ENCODE results near the gene LRIG1. TPM values are rescaled to one million over a fixed set of nuclear protein-coding genes. Genes with fewer than 3 reads are reported as not detected.

The LRIG1 gene
- total RNA-seq, 3 donors from 2014 or later, result 72.1 to 180 (median 75.3) TPM

DNA sequence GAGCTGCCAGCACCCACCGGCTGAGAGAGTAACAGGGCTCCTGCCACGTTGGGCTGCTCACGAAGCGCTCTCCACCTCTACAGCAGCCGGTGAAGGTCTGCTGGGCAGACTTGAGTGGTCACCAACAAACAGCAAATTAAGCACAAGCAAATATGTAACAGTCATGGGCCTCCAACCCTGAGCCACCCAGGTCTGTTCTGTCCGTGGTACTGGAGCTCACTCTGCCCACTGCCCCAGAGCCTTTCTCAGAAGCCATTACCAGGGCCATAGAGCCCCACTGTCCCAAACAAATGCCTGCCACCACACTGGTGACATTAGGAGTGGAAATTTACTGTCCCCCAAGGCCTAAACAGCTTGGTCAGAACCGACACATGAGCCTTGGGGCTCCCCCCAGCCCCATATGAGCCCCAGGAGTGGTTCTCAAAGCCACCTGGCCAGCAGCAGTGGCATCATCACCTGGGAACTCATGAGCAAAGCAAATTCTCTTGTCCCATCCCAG is 56.6 kb downstream of the LRIG1 start:
- Histone ChIP-seq H3K4me1 (ENCODE audit: low read depth) (peaks cover 59% of the 10 kb centered on the region), H3K9me3 (no peaks in the 10 kb centered on the region), H3K4me3 (no peak overlapping the region), H3K36me3 (ENCODE audit: low read depth) (no peaks in the 10 kb centered on the region)
- intact Hi-C loops (cut with DNase I, micrococcal nuclease), result loop anchor here in 1 of 2 donors (5.0 kb wide), 1 partner anchor 33 kb away; no protein-coding TSS in a partner anchor
- no peak for DNase-seq
- no peak for ATAC-seq
- TF ChIP-seq, protein P1, sequence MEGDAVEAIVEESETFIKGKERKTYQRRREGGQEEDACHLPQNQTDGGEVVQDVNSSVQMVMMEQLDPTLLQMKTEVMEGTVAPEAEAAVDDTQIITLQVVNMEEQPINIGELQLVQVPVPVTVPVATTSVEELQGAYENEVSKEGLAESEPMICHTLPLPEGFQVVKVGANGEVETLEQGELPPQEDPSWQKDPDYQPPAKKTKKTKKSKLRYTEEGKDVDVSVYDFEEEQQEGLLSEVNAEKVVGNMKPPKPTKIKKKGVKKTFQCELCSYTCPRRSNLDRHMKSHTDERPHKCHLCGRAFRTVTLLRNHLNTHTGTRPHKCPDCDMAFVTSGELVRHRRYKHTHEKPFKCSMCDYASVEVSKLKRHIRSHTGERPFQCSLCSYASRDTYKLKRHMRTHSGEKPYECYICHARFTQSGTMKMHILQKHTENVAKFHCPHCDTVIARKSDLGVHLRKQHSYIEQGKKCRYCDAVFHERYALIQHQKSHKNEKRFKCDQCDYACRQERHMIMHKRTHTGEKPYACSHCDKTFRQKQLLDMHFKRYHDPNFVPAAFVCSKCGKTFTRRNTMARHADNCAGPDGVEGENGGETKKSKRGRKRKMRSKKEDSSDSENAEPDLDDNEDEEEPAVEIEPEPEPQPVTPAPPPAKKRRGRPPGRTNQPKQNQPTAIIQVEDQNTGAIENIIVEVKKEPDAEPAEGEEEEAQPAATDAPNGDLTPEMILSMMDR (IDR thresholded peaks at IDR 0.05), result no peak

DNA sequence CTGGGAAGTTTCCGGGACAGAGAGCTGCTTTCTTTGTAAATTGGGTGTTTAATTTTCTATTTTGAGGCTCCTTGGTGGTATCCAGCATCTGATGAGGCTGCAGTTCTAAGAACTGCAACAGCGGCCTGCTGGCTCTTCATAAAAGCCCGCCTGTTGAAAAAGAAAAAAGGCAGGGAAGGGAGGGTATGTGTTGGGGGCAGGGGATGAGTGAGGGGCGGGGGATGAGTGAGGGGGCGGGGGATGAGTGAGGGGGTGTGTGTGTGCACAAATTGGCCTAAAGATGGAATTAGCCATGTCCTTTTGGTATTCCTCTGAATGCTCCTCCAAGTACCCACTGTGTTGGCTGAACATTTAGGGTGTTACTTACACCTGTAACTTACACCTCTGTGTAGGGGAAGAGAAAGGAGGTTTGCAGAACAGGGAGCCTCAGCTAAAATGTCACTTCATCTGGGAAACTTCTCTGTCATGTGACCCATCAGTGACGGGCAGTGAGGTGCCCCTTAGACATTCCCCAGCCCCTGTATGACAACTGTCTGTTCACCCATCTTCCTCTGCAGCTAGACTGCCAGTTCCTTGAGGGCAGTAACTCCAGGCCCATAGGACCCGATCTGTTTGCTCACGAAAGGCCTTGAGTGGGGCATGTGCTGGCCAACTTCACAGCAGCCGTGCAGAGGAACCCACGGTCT is 57.6 kb downstream of the LRIG1 start:
- ATAC-seq, result no peak
- intact Hi-C loops (cut with DNase I, micrococcal nuclease), result loop anchor here in 1 of 2 donors (5.0 kb wide), 1 partner anchor 34 kb away; no protein-coding TSS in a partner anchor
- Histone ChIP-seq H3K4me1 (ENCODE audit: low read depth) (peaks cover 59% of the 10 kb centered on the region), H3K9me3 (no peaks in the 10 kb centered on the region), H3K4me3 (no peak overlapping the region), H3K36me3 (ENCODE audit: low read depth) (no peaks in the 10 kb centered on the region)
- TF ChIP-seq, protein P1 (IDR thresholded peaks at IDR 0.05), result no peak
- DNase-seq, result no peak

DNA sequence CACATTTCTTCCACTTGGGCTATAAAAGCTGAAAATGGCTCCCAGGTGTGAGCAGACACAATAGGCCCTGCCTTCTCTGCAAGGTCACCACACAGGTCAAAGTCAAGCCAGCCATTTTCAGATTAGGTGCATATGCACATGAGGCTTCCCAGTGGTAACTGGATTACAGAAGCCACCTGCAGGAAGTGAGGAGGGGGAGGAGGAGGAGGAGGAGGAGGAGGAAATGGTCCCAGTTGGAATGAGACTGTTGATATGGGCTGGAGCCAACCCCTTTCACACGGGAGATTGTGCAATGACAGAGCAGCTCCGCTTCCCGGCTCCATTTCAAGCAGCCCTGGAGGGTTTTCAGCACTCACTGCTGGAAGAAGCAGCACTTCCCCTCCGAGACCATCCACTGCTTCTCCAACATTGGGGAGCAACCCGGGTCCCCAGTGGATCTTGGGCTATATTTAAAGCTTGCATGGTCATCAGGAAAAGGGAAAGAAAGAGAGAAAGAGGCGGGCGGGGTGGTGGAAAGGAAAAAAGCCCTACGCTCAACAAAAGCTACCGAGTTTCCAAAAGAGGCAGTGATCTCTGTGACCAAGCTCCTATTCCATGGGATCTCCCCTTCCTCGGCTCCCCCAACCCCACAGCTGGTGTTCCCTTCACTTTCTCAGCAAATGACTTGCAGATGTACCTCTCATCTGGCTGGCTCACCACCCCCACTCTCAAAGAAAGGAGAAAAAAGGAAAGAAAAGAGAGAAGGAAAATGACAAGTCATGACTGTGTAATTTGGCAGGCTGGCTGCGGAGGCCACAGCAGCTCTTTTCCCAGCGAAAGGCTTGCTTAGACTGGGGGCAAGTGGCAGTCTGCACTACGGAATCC is 58.3 kb downstream of the LRIG1 start:
- no peak overlapping the region for H3K4me3 ChIP-seq
- ATAC-seq (peak; percentile 90), DNase-seq (peak; percentile 68 to 82 (median 70))
- no peaks in the 10 kb centered on the region for H3K9me3 ChIP-seq
- peaks cover 59% of the 10 kb centered on the region for H3K4me1 ChIP-seq (ENCODE audit: low read depth)
- intact Hi-C loops (cut with DNase I, micrococcal nuclease), result loop anchor here in 1 of 2 donors (5.0 kb wide), 1 partner anchor 35 kb away; no protein-coding TSS in a partner anchor
- no peaks in the 10 kb centered on the region for H3K36me3 ChIP-seq (ENCODE audit: low read depth)
- TF ChIP-seq, protein P1 (IDR thresholded peaks at IDR 0.05), result no peak

DNA sequence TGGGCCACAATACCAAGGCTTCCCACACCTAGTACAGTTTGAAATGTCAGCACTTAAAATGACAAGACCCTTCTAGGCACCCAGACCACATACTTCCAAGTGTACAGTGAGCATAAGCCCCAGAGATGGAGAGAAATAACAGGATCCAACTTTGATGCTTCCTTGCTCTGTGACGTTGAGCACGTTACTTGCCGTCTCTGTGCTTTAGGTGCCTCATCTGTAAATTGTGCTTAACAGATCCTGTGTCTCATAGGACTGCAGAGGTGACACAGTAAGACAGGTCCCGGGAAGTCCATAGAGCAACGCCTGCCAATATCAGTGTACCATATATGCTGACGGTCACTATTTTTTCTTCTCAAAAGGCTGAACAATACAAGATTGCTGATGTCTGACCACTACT is 59.1 kb downstream of the LRIG1 start:
- Histone ChIP-seq H3K4me1 (ENCODE audit: low read depth) (peaks cover 59% of the 10 kb centered on the region), H3K9me3 (no peaks in the 10 kb centered on the region), H3K36me3 (ENCODE audit: low read depth) (no peaks in the 10 kb centered on the region), H3K4me3 (no peak overlapping the region)
- TF ChIP-seq, protein P1 (IDR thresholded peaks at IDR 0.05), result no peak
- ATAC-seq (no peak), DNase-seq (no peak)
- intact Hi-C loops (cut with DNase I, micrococcal nuclease), result loop anchor here in 1 of 2 donors (5.0 kb wide), 1 partner anchor 36 kb away; no protein-coding TSS in a partner anchor

DNA sequence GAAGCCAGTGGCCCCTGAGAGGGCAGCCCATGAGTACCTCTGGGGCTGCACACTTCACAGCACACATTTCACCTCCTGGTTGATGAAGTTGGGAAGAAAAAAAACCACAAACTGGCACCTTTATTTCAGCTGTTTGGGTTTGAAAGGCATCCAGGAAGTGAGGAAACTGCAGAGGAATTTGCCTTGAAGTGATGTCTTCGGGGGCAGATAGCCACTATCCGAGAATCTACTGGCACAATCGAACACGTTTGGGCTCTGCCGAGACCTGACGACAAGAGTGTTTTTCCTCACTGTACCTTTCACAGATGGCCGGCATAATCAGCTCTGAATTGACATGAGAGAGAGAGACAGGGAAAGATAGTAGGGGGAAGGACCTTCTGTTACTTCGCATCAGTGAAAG is 59.7 kb downstream of the LRIG1 start:
- Histone ChIP-seq H3K36me3 (ENCODE audit: low read depth) (no peaks in the 10 kb centered on the region), H3K4me1 (ENCODE audit: low read depth) (peaks cover 59% of the 10 kb centered on the region), H3K4me3 (no peak overlapping the region), H3K9me3 (no peaks in the 10 kb centered on the region)
- intact Hi-C loops (cut with DNase I, micrococcal nuclease), result loop anchor here in 1 of 2 donors (5.0 kb wide), 1 partner anchor 36 kb away; no protein-coding TSS in a partner anchor
- TF ChIP-seq, protein P1 (IDR thresholded peaks at IDR 0.05), result no peak
- DNase-seq (no peak), ATAC-seq (no peak)
